OCI-LY3 (cell line): ENCODE measurements around the gene GLTP.

Source experiments
- H2AFZ ChIP-seq: fragments of 200-600, 300-600 bp; shearing (Covaris generic); 2 replicates; pipeline ENCODE4 v1.6.0; 2014; ENCODE audit warnings: antibody characterized with exemption, low read depth, low read length
- H3K27ac ChIP-seq: fragments of 200-600, 300-600 bp; sonication (generic); 2 replicates; pipeline ENCODE4 v1.5.1; 2014; ENCODE audit warnings: mild to moderate bottlenecking, low read length, moderate library complexity, mixed read lengths
- H3K27me3 ChIP-seq: fragments of 200-600, 300-600 bp; sonication (generic); 2 replicates; pipeline ENCODE4 v1.6.1; 2014; ENCODE audit warnings: low read depth, low read length, mixed read lengths
- H3K36me3 ChIP-seq: fragments of 200-600, 300-600 bp; sonication (generic); replicated peaks from 2 replicates; pipeline ENCODE3; 2014; ENCODE audit warnings: low read depth, low read length, mixed read lengths
- H3K4me1 ChIP-seq: fragments of 300-600, 200-600 bp; sonication (generic); 2 replicates; pipeline ENCODE4 v1.6.1; 2014; ENCODE audit warnings: low read length, mixed read lengths
- H3K4me2 ChIP-seq: fragments of 200-600, 300-600 bp; sonication (generic); 2 replicates; pipeline ENCODE4 v1.6.1; 2014; ENCODE audit warnings: low read length, mixed read lengths
- H3K4me3 ChIP-seq: fragments of 300-600, 200-600 bp; sonication (generic); 2 replicates; pipeline ENCODE4 v1.5.1; 2014; ENCODE audit warnings: antibody characterized with exemption, mild to moderate bottlenecking, low read length, moderate library complexity
- H3K79me2 ChIP-seq: fragments of 300-600, 200-600 bp; shearing (Covaris generic); 2 replicates; pipeline ENCODE4 v1.6.1; 2014; ENCODE audit warnings: mild to moderate bottlenecking, low read length, mixed read lengths
- H3K9ac ChIP-seq: fragments of 300-600, 200-600 bp; shearing (Covaris generic); 2 replicates; pipeline ENCODE4 v1.6.0; 2014; ENCODE audit warnings: mild to moderate bottlenecking, low read length, moderate library complexity
- H3K9me3 ChIP-seq: fragments of 200-600, 300-600 bp; shearing (Covaris generic); 2 replicates; pipeline ENCODE4 v1.6.1; 2014; ENCODE audit warnings: low read length, mixed read lengths; ENCODE audit not compliant: insufficient read depth
- H4K20me1 ChIP-seq: fragments of 200-600, 300-600 bp; sonication (generic); 2 replicates; pipeline ENCODE4 v1.6.1; 2016; ENCODE audit warnings: low read length, mixed read lengths; ENCODE audit not compliant: insufficient read depth
- EZH2phosphoT487 ChIP-seq: fragments of 200-600 bp; shearing (Covaris generic); IDR thresholded peaks from 2 replicates; pipeline ENCODE4 v1.6.1; 2018; ENCODE audit warnings: antibody characterized with exemption, mixed run types, low read depth
- TF ChIP-seq, protein P1 (sequence below): fragments of 200-600, 300-600 bp; sonication (generic); IDR thresholded peaks from 2 replicates; pipeline ENCODE4 v1.5.1; 2014; ENCODE audit warnings: antibody characterized with exemption, low read length, low read depth

GLTP gene

DNA sequence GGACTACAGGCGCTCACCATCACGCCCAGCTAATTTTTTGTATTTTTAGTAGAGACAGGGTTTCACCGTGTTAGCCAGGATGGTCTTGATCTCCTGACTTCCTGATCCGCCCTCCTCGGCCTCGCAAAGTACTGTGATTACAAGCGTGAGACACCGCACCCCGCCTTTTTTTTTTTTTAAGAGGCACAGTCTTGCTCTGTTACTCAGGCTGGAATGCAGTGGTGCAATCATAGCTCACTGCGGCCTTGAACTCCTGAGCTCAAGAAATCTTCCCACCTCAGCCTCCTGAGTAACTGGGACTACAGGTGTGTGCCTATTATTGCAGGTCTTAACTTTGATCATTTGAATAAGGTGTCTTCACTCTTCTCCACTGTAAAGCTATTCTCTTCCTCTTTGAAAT, 5.3 kb upstream of the GLTP start:
- H3K27me3 ChIP-seq: 0 out of 2 replicates have a peak, but pooled peaks cover 7% of the 10 kb centered on the region
- H3K9ac ChIP-seq: no peak overlapping the region
- H3K4me1 ChIP-seq: peaks cover 33% of the 10 kb centered on the region
- H3K4me3 ChIP-seq: no peak overlapping the region
- H4K20me1 ChIP-seq: no peaks in the 10 kb centered on the region
- TF ChIP-seq EZH2phosphoT487: no peak
- no peak overlapping the region for H3K4me2 ChIP-seq
- H3K27ac ChIP-seq: no peak overlapping the region
- no peak overlapping the region for H2AFZ ChIP-seq
- no peaks in the 10 kb centered on the region for H3K79me2 ChIP-seq
- H3K9me3 ChIP-seq: no peaks in the 10 kb centered on the region
- no peaks in the 10 kb centered on the region for H3K36me3 ChIP-seq

DNA sequence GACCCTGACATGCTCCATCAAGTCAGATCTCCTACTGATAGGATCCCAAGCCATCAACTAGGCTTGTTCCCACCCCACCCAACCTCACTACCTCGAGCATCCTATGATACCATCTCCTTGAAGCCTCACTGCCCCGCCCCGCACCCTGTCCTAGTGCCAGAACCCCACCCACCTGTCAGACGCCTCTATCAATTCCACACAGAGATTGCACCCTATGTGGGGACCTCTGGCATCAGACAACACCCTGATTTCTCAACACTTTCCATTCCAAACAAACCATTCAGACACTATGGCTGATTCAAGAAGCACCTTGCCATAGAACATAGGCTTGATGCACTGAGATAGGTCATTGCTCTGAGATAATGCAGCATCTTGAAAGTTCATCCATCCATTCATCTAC, 3.1 kb upstream of the GLTP start:
- Histone ChIP-seq H3K9me3 (no peaks in the 10 kb centered on the region), H4K20me1 (no peaks in the 10 kb centered on the region), H3K4me1 (peaks cover 33% of the 10 kb centered on the region), H3K4me3 (no peak overlapping the region), H3K4me2 (peak overlapping the region; percentile 24), H3K9ac (no peak overlapping the region), H3K79me2 (no peaks in the 10 kb centered on the region), H2AFZ (no peak overlapping the region), H3K27ac (no peak overlapping the region), H3K36me3 (no peaks in the 10 kb centered on the region), H3K27me3 (0 out of 2 replicates have a peak, but pooled peaks cover 12% of the 10 kb centered on the region)
- TF ChIP-seq, protein P1, sequence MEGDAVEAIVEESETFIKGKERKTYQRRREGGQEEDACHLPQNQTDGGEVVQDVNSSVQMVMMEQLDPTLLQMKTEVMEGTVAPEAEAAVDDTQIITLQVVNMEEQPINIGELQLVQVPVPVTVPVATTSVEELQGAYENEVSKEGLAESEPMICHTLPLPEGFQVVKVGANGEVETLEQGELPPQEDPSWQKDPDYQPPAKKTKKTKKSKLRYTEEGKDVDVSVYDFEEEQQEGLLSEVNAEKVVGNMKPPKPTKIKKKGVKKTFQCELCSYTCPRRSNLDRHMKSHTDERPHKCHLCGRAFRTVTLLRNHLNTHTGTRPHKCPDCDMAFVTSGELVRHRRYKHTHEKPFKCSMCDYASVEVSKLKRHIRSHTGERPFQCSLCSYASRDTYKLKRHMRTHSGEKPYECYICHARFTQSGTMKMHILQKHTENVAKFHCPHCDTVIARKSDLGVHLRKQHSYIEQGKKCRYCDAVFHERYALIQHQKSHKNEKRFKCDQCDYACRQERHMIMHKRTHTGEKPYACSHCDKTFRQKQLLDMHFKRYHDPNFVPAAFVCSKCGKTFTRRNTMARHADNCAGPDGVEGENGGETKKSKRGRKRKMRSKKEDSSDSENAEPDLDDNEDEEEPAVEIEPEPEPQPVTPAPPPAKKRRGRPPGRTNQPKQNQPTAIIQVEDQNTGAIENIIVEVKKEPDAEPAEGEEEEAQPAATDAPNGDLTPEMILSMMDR: no peak
- no peak for TF ChIP-seq EZH2phosphoT487

DNA sequence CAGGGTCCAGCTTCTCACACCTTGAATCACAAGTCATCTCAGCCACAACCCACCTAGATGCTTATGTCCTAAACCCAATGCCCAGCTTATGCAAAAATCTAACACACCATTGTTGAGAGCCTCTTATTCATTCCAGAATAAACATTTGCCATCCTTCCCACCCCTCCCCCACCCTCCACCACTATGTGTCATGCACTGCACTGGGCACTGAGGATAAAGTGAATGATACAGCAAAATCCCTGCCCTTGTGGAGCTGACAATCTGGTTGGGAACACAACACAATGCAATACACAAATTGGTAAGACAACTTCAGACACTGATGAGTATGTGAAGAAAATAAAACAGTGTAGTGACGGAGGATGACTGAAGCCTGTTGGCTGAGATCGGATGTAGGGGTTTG, 1.4 kb upstream of the GLTP start:
- H3K27ac ChIP-seq: no peak overlapping the region
- no peak overlapping the region for H3K4me2 ChIP-seq
- H3K36me3 ChIP-seq: no peaks in the 10 kb centered on the region
- H4K20me1 ChIP-seq: no peaks in the 10 kb centered on the region
- no peaks in the 10 kb centered on the region for H3K79me2 ChIP-seq
- H3K27me3 ChIP-seq: 0 out of 2 replicates have a peak, but pooled peaks cover 12% of the 10 kb centered on the region
- H2AFZ ChIP-seq: no peak overlapping the region
- H3K9ac ChIP-seq: no peak overlapping the region
- no peak overlapping the region for H3K4me3 ChIP-seq
- TF ChIP-seq, protein P1: no peak
- no peak for TF ChIP-seq EZH2phosphoT487
- H3K9me3 ChIP-seq: no peaks in the 10 kb centered on the region
- peaks cover 28% of the 10 kb centered on the region for H3K4me1 ChIP-seq

DNA sequence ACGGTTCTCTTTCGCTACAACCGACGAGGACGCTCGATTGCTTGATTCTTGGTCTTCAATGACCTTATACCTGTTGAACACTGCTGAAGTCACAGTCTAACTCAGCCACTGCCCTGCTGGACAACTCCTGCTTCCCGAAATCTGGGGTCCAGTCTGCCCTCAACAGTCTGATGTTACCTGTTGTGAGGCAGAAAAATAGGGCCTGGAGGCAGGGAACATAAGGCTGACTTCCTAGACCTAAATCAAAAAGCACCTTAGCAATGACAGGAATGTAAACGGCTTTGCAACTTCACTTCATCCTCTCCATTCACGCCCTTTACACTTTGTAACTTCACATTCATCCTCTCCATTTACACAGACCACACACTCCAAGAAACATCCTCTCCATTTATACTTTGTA, 597 bp upstream of the GLTP start:
- H3K36me3 ChIP-seq: no peaks in the 10 kb centered on the region
- H3K4me3 ChIP-seq: peak overlapping the region; percentile 85
- H3K79me2 ChIP-seq: no peaks in the 10 kb centered on the region
- H3K9me3 ChIP-seq: no peaks in the 10 kb centered on the region
- H3K4me2 ChIP-seq: peak overlapping the region; percentile 97
- peak overlapping the region; percentile 94 for H2AFZ ChIP-seq
- no peak overlapping the region for H3K27ac ChIP-seq
- peak overlapping the region; percentile 51 for H3K9ac ChIP-seq
- H3K27me3 ChIP-seq: 0 out of 2 replicates have a peak, but pooled peaks cover 12% of the 10 kb centered on the region
- H4K20me1 ChIP-seq: no peaks in the 10 kb centered on the region
- no peak for TF ChIP-seq EZH2phosphoT487
- TF ChIP-seq, protein P1: no peak
- H3K4me1 ChIP-seq: peaks cover 32% of the 10 kb centered on the region
